HL-60 (cell line): Measurements from ENCODE around the gene U2AF2.

ENCODE experiments used
- GABPA ChIP-seq: IDR thresholded peaks from 2 replicates; pipeline ENCODE4 v1.6.1; 2012; ENCODE audit warnings: low read depth
- POLR2AphosphoS5 ChIP-seq: IDR thresholded peaks from 2 replicates; pipeline ENCODE4 v1.6.1; 2012; ENCODE audit warnings: low read depth
- SPI1 ChIP-seq: IDR thresholded peaks from 2 replicates; pipeline ENCODE4 v1.6.1; 2012; ENCODE audit warnings: low read depth, mild to moderate bottlenecking, borderline replicate concordance
- TF ChIP-seq, protein P1 (sequence below): IDR thresholded peaks from one replicate; pipeline ENCODE4 v1.5.1; 2011; ENCODE audit warnings: low read length, control low read depth, inconsistent platforms; ENCODE audit not compliant: insufficient read depth

DNA sequence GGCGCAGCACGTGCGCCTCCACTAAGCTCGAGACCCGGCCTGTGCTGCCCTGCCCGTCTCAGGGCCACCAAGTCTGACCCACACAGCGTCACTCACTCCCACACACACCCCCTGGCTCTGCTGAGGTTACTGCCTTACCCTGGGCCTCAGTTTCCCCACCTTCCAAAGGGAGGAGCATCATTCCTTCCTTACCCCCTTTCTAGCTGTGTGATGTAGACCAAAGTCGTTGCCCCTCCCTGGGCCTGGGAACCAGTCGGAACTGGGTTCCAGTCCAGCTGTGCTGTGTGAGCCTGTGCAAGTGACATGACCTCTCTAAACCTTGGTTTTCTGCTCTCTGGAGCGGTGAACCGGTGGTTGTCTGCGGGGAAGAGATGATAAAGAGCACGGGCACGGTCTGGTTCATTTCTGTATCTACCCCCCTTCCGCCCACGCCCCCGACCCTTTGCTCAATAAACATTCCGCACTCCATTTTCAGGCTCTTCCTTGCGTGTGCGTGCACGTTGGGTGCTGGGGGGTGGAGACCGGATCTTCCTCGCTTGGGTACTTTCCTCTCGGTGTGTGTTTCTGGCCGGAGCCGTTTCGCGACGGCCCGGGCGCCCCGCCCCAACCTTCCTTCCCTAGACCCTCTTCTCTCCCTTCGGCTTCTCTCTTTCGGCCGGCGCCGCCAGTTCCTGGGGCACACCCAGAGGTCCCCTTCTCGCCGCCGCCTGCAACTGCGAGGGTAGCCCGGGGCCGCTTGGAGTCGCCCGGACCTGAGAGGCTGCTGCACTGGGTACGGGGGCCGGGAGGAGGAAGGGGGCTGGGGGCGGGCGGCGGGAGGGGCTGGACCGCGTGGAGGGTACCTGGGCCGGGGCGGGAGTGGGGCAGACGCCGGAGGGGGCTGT, 11.6 kb upstream of the U2AF2 start, which contains the start of gene ZNF581:
- TF ChIP-seq, protein P1, sequence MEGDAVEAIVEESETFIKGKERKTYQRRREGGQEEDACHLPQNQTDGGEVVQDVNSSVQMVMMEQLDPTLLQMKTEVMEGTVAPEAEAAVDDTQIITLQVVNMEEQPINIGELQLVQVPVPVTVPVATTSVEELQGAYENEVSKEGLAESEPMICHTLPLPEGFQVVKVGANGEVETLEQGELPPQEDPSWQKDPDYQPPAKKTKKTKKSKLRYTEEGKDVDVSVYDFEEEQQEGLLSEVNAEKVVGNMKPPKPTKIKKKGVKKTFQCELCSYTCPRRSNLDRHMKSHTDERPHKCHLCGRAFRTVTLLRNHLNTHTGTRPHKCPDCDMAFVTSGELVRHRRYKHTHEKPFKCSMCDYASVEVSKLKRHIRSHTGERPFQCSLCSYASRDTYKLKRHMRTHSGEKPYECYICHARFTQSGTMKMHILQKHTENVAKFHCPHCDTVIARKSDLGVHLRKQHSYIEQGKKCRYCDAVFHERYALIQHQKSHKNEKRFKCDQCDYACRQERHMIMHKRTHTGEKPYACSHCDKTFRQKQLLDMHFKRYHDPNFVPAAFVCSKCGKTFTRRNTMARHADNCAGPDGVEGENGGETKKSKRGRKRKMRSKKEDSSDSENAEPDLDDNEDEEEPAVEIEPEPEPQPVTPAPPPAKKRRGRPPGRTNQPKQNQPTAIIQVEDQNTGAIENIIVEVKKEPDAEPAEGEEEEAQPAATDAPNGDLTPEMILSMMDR, result no peak
- TF ChIP-seq GABPA (peak; percentile 91), POLR2AphosphoS5 (peak; percentile 79), SPI1 (no peak)
